ENCODE data around the gene CADPS2. TPM values are rescaled to one million over a fixed set of nuclear protein-coding genes. Genes with fewer than 3 reads are reported as not detected.

Gene CADPS2
- total and polyA plus RNA-seq, 2 of the 8 experiments (the other 6 are each of a cell fraction or from before 2014, with no cell fraction given), result 8.9 to 22.3 TPM

GRCh38 chr7:122673951-122674350, 212.3 kb downstream of the CADPS2 start:
- Histone ChIP-seq H3K23ac (ENCODE audit: insufficient read length) (no peak overlapping the region), H3K4ac (replicated peaks; ENCODE audit: insufficient read length, low read depth, low read length) (no peak overlapping the region), H2AK5ac (ENCODE audit: low read depth, low read length) (no peak overlapping the region), H3K4me3 (ENCODE audit: extremely low read depth in 1 of 4, insufficient read depth in 2 of 4, low read depth in 3 of 4, low read length in 4 of 4) (no peak overlapping the region), H3K79me1 (ENCODE audit: low read depth, low read length) (no peaks in the 10 kb centered on the region), H2AFZ (ENCODE audit: low read length) (no peak overlapping the region), H3K36me3 (ENCODE audit: control insufficient read depth in 2 of 4, insufficient read depth in 4 of 4, low read length in 3 of 4) (peaks cover 0 to 4% (median 0%) of the 10 kb centered on the region in 4 experiments; a peak in 1 of 8 replicates), H2BK15ac (ENCODE audit: low read length) (no peak overlapping the region), H3K79me2 (ENCODE audit: control insufficient read depth in 1 of 2, insufficient read depth in 2 of 2, low read length in 2 of 2) (peaks cover 0 to 11% of the 10 kb centered on the region in 2 experiments; a peak in 2 of 4 replicates), H2BK12ac (ENCODE audit: low read depth, low read length) (no peak overlapping the region), H4K91ac (replicated peaks; ENCODE audit: insufficient read length, low read length) (no peak overlapping the region), H4K8ac (ENCODE audit: extremely low read depth, insufficient read depth, low read length) (no peak overlapping the region), H3K4me2 (ENCODE audit: insufficient read depth in 1 of 2, low read depth in 2 of 2, low read length in 2 of 2) (no peak overlapping the region), H3K14ac (ENCODE audit: insufficient read length) (no peak overlapping the region), H3K23me2 (ENCODE audit: low read depth, low read length) (no peaks in the 10 kb centered on the region), H3K9me3 (ENCODE audit: insufficient read depth in 2 of 2, low read depth in 1 of 2, low read length in 1 of 2) (peaks cover 3 to 8% of the 10 kb centered on the region in 2 experiments; a peak in 2 of 4 replicates), H3K27me3 (replicated peaks in 1 of 4; ENCODE audit: control insufficient read depth in 3 of 4, extremely low read depth in 1 of 4, insufficient read depth in 3 of 4, low read length in 3 of 4) (peaks cover 0 to 2% (median 0%) of the 10 kb centered on the region in 4 experiments; a peak in 1 of 7 replicates), H3K9ac (replicated peaks in 1 of 4; ENCODE audit: extremely low read depth in 1 of 4, low read depth in 3 of 4, low read length in 3 of 4) (no peak overlapping the region), H3K18ac (ENCODE audit: extremely low read depth, low read length) (no peak overlapping the region), H2BK20ac (ENCODE audit: low read length) (no peak overlapping the region), H3K56ac (replicated peaks; ENCODE audit: insufficient read length, low read depth, low read length) (no peak overlapping the region), H4K20me1 (replicated peaks in 1 of 2; ENCODE audit: control insufficient read depth in 1 of 2, insufficient read depth in 2 of 2, low read length in 2 of 2) (no peaks in the 10 kb centered on the region), H2BK5ac (ENCODE audit: low read depth, low read length) (no peak overlapping the region), H3K4me1 (replicated peaks in 1 of 4; ENCODE audit: control insufficient read depth in 3 of 4, insufficient read depth in 4 of 4, low read length in 3 of 4) (peaks cover 6 to 26% (median 17%) of the 10 kb centered on the region in 4 experiments), H3K27ac (ENCODE audit: low read depth, low read length) (no peak overlapping the region), H2BK120ac (replicated peaks; ENCODE audit: low read depth, low read length) (no peak overlapping the region), H4K5ac (ENCODE audit: insufficient read length, low read depth, low read length) (no peak overlapping the region)
- ChIA-PET CTCF (ENCODE audit: partially characterized antibody) (interaction anchor here (0.6 kb wide), 1 partner anchor 802 kb away, joined by 4 read pairs; no protein-coding TSS in a partner anchor), POLR2A (ENCODE audit: partially characterized antibody) (no interaction called here)
- 96% methylated on average over 11 of the region's 21 CpGs; no CpG with 5 or more reads in 1 of the 2 experiments for WGBS, 2 experiments (ENCODE audit: extremely low coverage in 1 of 2, insufficient coverage in 1 of 2, insufficient read length in 1 of 2, insufficient replicate concordance in 2 of 2, low coverage in 1 of 2, low lambda C conversion rate in 2 of 2, missing lambda C conversion rate in 1 of 2)
- DNase-seq (ENCODE audit: low read depth in 1 of 2, low spot score in 2 of 2) (no peak), FAIRE-seq (no peak)
- TF ChIP-seq KDM1A (IDR thresholded peaks at IDR 0.05; ENCODE audit: borderline replicate concordance, low read length), result no peak

All from H1 (cell line).